Left lung (tissue), 10 donors: Measurements from ENCODE around the gene MAGI1. TPM values are rescaled to one million over a fixed set of nuclear protein-coding genes. Genes with fewer than 3 reads are reported as not detected.
"Not testable (repeated sequence)": the region's sequence is repeated elsewhere in the genome, so short reads cannot be mapped to it uniquely, and the experiment has no call there.

Experiments
- ATAC-seq: fragments of 200-7000 bp; cut with Tn5 transposase; one replicate; pipeline ENCODE4 v1.9.1; 2020; ENCODE audit warnings: moderate library complexity
- DNase-seq, 4 donors: peaks; one replicate each; pipeline ENCODE4 v3.0.0-alpha.2; 2013 to 2020
- H3K27ac ChIP-seq, 2 donors: fragments of 200-600 bp; sonication (generic) in 1 of 2; one replicate each; pipeline versions ENCODE4 v1.5.0 to v1.8.0; 2020 to 2021
- H3K27me3 ChIP-seq, 2 donors: fragments of 200-600 bp; sonication (generic) in 1 of 2; one replicate each; pipeline versions ENCODE4 v1.5.0 to v1.8.0; 2020 to 2021
- H3K36me3 ChIP-seq, 2 donors: fragments of 200-600 bp; sonication (generic) in 1 of 2; one replicate each; pipeline versions ENCODE4 v1.5.0 to v1.8.0; 2020 to 2021
- H3K4me1 ChIP-seq, 2 donors: fragments of 200-600 bp; one replicate each; pipeline ENCODE4 v1.8.0; 2021
- H3K4me3 ChIP-seq, 2 donors: fragments of 200-600 bp; sonication (generic) in 1 of 2; one replicate each; pipeline versions ENCODE4 v1.5.0 to v1.8.0; 2020 to 2021; ENCODE audit warnings: mild to moderate bottlenecking in 1 of 2
- H3K9me3 ChIP-seq, 2 donors: fragments of 200-600 bp; sonication (generic) in 1 of 2; one replicate each; pipeline versions ENCODE4 v1.5.0 to v1.8.0; 2020 to 2021
- intact Hi-C, 2 donors: fragments of 100-400 bp; cut with DNase I; formaldehyde crosslinking; loops; one replicate each; pipeline versions ENCODE4 v1.11.2 to v1.14.2; 2022
- polyA plus RNA-seq, 6 donors: library from polyadenylated mRNA; unstranded; fragments of 120-200 nt; gene quantifications; one replicate each; pipeline ENCODE4 v1.2.1, GENCODE V29; 2013; ENCODE audit not compliant: insufficient read length in 6 of 6
- total RNA-seq, 2 donors: library from RNA; stranded (reverse); fragmentation: NEBNext Ultra II Directional; extraction: Animal tissue kit (Norgen Biotek cat#: 25700); gene quantifications; one replicate each; pipeline ENCODE4 v1.2.1, GENCODE V29; 2021
- TF ChIP-seq, protein P1 (sequence below), 2 donors: fragments of 200-600 bp; sonication (generic) in 1 of 2; IDR thresholded peaks; one replicate each; pipeline versions ENCODE4 v1.5.0 to v1.8.0; 2021; ENCODE audit warnings: antibody characterized with exemption in 2 of 2
- donor health status: DM: no; HTN: yes; CAD: no.
- donor health status: DM: no; HTN: no; CAD: no.

Gene MAGI1
- total and polyA plus RNA-seq, 8 donors = 25.4 to 32.0 (median 28.7) TPM

DNA sequence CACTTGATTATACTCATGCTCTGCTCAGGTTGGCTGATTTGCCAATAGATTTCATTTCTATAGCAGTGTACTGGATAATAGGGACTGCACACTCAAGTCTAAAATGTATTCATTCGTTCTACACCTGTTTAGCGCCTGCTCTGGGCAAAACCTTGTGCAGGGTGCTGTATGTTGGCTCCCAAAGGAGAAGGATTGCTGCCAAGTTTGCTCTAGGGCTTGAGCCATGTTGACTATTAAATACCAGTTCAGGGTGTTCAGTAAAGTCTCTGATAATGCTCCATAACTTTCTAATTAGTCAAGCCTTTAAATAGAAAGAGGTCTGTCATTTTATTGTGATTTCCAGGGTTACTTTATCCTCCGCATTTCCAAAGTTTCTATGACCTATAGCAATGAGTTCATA lies 470.2 kb downstream of the MAGI1 start:
- ATAC-seq (no peak), DNase-seq (no peak)
- Histone ChIP-seq H3K27me3 (no peaks in the 10 kb centered on the region), H3K4me3 (no peak overlapping the region), H3K27ac (no peak overlapping the region), H3K4me1 (no peaks in the 10 kb centered on the region), H3K36me3 (no peaks in the 10 kb centered on the region), H3K9me3 (no peaks in the 10 kb centered on the region)
- TF ChIP-seq, protein P1, sequence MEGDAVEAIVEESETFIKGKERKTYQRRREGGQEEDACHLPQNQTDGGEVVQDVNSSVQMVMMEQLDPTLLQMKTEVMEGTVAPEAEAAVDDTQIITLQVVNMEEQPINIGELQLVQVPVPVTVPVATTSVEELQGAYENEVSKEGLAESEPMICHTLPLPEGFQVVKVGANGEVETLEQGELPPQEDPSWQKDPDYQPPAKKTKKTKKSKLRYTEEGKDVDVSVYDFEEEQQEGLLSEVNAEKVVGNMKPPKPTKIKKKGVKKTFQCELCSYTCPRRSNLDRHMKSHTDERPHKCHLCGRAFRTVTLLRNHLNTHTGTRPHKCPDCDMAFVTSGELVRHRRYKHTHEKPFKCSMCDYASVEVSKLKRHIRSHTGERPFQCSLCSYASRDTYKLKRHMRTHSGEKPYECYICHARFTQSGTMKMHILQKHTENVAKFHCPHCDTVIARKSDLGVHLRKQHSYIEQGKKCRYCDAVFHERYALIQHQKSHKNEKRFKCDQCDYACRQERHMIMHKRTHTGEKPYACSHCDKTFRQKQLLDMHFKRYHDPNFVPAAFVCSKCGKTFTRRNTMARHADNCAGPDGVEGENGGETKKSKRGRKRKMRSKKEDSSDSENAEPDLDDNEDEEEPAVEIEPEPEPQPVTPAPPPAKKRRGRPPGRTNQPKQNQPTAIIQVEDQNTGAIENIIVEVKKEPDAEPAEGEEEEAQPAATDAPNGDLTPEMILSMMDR (IDR thresholded peaks at IDR 0.05) = no peak
- intact Hi-C loops = no loop called here

DNA sequence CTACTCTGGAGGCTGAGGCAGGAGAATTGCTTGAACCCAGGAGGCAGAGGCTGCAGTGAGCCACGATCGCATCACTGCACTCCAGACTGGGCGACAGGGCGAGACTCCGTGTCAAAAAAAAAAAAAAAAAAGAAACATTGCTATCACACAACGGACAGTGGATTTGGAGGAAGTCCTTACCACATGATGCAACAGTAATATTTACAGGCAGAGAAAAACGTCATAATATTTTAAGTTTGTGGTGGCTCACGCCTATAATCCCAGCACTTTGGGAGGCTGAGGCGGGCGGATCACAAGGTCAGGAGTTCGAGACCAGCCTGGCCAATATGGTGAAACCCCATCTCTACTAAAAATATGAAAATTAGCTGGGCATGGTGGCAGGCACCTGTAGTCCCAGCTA lies 473.0 kb downstream of the MAGI1 start:
- H3K9me3 ChIP-seq, DNase-seq, H3K4me3 ChIP-seq, H3K27ac ChIP-seq, H3K4me1 ChIP-seq, ATAC-seq, H3K27me3 ChIP-seq, intact Hi-C loops, H3K36me3 ChIP-seq: not testable (repeated sequence)

DNA sequence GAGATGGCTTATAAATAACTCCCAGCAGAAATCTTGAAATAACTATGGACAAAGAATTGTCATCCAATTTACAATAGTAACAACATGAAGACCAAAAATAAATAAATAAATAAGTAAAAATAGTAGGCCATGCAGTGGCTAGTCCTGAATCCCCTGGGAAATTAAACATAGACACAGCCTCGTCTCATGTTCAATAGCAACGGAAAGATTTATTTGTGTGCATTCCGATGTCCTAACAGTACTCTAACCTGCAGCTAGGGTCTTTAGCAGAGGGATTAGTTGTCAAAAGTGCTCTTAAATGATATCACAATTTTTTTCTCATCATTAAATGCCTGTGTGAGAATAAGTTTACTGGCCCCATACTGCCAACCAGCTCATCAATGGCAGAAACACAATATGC lies 474.2 kb downstream of the MAGI1 start:
- Histone ChIP-seq H3K27me3 (no peaks in the 10 kb centered on the region), H3K9me3 (no peaks in the 10 kb centered on the region), H3K4me1 (no peaks in the 10 kb centered on the region), H3K36me3 (no peaks in the 10 kb centered on the region), H3K27ac (no peak overlapping the region), H3K4me3 (no peak overlapping the region)
- ATAC-seq (no peak), DNase-seq (no peak)
- intact Hi-C loops = no loop called here
- TF ChIP-seq, protein P1 (IDR thresholded peaks at IDR 0.05) = no peak

DNA sequence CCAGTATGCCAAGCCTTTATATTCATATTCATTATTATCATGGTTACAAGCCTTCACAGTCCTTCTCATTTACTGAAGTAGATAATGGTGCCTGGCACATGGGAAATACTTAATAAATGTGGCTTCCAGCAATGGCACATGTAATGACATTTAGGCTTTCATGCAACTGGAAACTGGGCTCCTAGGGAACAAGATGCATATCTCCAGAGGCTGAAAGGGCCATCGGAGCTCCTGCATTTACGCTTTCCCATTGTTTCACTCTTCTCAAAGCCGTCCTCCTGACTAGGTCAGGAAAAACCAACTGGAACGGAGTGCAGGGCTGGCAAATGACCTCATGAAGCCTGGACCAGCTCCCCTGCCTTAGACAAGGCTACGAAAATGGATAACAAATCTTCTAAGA lies 474.9 kb downstream of the MAGI1 start:
- DNase-seq = no peak
- no peak overlapping the region for H3K27ac ChIP-seq
- no peaks in the 10 kb centered on the region for H3K36me3 ChIP-seq
- H3K4me3 ChIP-seq = no peak overlapping the region
- H3K27me3 ChIP-seq = no peaks in the 10 kb centered on the region
- H3K9me3 ChIP-seq = no peaks in the 10 kb centered on the region
- no peak for ATAC-seq
- intact Hi-C loops = no loop called here
- no peaks in the 10 kb centered on the region for H3K4me1 ChIP-seq
- TF ChIP-seq, protein P1 (IDR thresholded peaks at IDR 0.05) = no peak

DNA sequence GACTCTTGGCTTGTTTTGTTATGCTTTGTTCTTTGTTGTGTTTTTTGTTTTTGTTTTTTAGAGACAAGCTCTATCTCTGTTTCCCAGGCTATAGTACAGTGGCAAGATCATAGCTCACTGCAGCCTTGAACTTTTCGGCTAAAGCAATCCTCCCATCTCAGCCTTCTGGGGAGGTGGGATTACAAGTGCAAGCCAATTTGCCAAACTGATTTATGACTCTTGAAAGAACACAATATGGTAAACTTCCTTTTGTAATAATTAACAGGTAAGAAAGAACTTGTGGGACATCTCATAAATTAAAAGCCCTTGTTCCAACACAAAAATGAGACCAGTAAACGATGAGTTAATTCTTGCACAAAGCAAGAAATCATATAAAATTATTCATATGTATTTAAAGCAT lies 476.3 kb downstream of the MAGI1 start:
- intact Hi-C loops = no loop called here
- DNase-seq (no peak), ATAC-seq (no peak)
- no peaks in the 10 kb centered on the region for H3K27me3 ChIP-seq
- H3K27ac ChIP-seq = no peak overlapping the region
- no peaks in the 10 kb centered on the region for H3K36me3 ChIP-seq
- H3K9me3 ChIP-seq = no peaks in the 10 kb centered on the region
- no peaks in the 10 kb centered on the region for H3K4me1 ChIP-seq
- TF ChIP-seq, protein P1 (IDR thresholded peaks at IDR 0.05) = no peak
- H3K4me3 ChIP-seq = no peak overlapping the region

DNA sequence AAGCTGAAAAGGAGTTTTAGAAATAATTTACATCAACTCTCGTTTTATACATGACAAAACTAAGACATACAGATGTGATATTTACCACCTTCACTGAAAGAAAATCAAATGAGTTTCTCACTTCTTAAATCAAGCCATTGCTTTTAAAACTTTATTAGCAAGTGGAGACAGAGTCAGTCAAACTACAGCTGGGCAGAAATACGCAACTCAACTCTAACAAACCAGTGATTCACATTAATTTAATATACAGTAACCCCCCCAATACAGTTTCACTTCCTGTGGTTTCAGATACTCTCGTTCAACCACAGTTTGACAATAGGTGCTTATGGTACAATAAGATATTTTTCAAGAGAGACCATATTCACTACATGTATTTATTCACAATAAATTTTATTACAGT lies 477.1 kb downstream of the MAGI1 start:
- intact Hi-C loops = no loop called here

More for the DNA sequence above, 477.1 kb downstream of the MAGI1 start:
- no peak overlapping the region for H3K27ac ChIP-seq
- TF ChIP-seq, protein P1 (IDR thresholded peaks at IDR 0.05) = no peak
- no peak overlapping the region for H3K4me3 ChIP-seq
- H3K36me3 ChIP-seq = no peaks in the 10 kb centered on the region
- no peaks in the 10 kb centered on the region for H3K9me3 ChIP-seq
- no peaks in the 10 kb centered on the region for H3K27me3 ChIP-seq
- DNase-seq (no peak), ATAC-seq (no peak)
- H3K4me1 ChIP-seq = no peaks in the 10 kb centered on the region
